ENCODE measurements around the gene BCAS3. TPM values are rescaled to one million over a fixed set of nuclear protein-coding genes. Genes with fewer than 3 reads are reported as not detected.
A peak's percentile ranks its signal among the peaks of the same experiment; 100 is the strongest.

Gene BCAS3
- 1 to 10 TPM; 5.1 to 6.9 TPM for total RNA-seq

DNA sequence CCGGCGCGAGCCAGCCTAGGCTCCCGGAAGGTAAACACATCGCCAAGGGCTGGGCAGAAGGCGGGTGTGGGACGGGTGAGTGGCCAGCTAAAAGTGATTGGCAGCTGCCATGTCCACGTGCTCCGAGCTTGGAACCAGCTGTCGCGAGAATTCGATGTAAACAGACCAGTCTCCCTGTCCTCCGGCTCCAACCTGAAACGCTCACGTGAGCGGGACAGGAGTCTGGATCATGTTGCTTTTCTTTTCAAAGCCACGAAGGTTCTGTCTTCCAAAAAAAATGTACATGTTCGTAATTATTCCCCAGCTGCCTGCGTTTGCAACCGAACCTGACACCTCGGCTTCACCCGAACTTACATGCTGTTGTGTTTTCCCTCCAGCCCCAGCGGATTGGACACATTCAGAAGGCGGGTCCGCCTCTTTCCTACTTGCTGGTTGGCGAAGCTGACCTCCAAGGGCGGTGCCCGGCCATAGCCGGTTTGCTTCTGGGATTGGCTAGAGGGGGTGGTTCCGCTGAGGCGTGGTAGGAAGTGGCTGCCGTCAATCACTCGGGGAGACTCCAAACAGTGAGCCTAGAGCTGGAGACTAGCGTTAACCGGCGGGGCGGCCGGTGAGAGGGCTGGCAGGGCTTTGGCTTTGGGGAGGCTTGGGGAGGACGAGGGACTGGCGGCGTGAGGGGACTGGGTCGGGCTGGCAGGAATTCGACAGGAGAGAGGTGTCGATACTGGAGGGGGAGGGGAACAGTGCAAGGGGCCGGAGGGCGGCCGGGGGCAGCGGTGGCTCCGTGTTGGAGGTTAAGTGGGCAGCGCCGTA, at the start of gene BCAS3:
TSS of gene BCAS3 (plus strand) at position 544 of the 810 bp plus-strand sequence.
- DNase-seq (peak; percentile 98), ATAC-seq (peak; percentile 97)
- CTCF ChIA-PET = interaction anchor here (0.9 to 1.9 kb wide), 8 partner anchors 9 to 78 kb away, joined by 3 to 8 read pairs (median 4); partner anchors contain the start of gene PPM1D
- Mint-ChIP-seq H3K4me1 (ENCODE audit: low read depth) (peaks cover 9% of the 10 kb centered on the region), H3K36me3 (ENCODE audit: low read depth) (no peaks in the 10 kb centered on the region), H3K27ac (peak within 1 kb of the TSS; percentile 77), H3K4me3 (peak within 1 kb of the TSS; percentile 95), H3K27me3 (no peaks in the 10 kb centered on the region), H3K9me3 (peaks cover 3% of the 10 kb centered on the region)
- intact Hi-C loops (cut with micrococcal nuclease) = no loop called here
- POLR2A ChIA-PET = interaction anchor here (1.0 to 1.7 kb wide), 4 partner anchors 9 to 164 kb away, joined by 3 to 8 read pairs (median 3); partner anchors contain the start of gene PPM1D
- TF ChIP-seq CTCF (IDR thresholded peaks at IDR 0.05) = no peak

GRCh38 chr17:60628252-60628889, 49.3 kb upstream of the BCAS3 start:
- Mint-ChIP-seq H3K9me3 (no peaks in the 10 kb centered on the region), H3K27ac (no peak overlapping the region), H3K4me3 (no peak overlapping the region), H3K27me3 (no peaks in the 10 kb centered on the region), H3K36me3 (ENCODE audit: low read depth) (no peaks in the 10 kb centered on the region), H3K4me1 (ENCODE audit: low read depth) (peaks cover 9% of the 10 kb centered on the region)
- CTCF ChIA-PET = interaction anchor here (0.7 kb wide), 1 partner anchor 56 kb away, joined by 4 read pairs; no protein-coding TSS in a partner anchor
- no peak for TF ChIP-seq CTCF (IDR thresholded peaks at IDR 0.05)
- ATAC-seq (no peak), DNase-seq (no peak)
- POLR2A ChIA-PET = no interaction called here
- intact Hi-C loops (cut with micrococcal nuclease) = no loop called here

- ChIA-PET CTCF (interaction anchor here (0.7 to 1.7 kb wide), 3 partner anchors 9 to 57 kb away, joined by 3 to 4 read pairs (median 4); no protein-coding TSS in a partner anchor), POLR2A (no interaction called here)
- Mint-ChIP-seq H3K27me3 (no peaks in the 10 kb centered on the region), H3K4me1 (ENCODE audit: low read depth) (peaks cover 8% of the 10 kb centered on the region), H3K36me3 (ENCODE audit: low read depth) (no peaks in the 10 kb centered on the region), H3K4me3 (no peak overlapping the region), H3K9me3 (no peaks in the 10 kb centered on the region), H3K27ac (no peak overlapping the region)
- DNase-seq = no peak
- ATAC-seq = no peak
- TF ChIP-seq CTCF (IDR thresholded peaks at IDR 0.05) = no peak
- intact Hi-C loops (cut with micrococcal nuclease) = no loop called here
Measured at GRCh38 chr17:60629120-60629519, 48.5 kb upstream of the BCAS3 start.

GRCh38 chr17:60630352-60630751, 47.3 kb upstream of the BCAS3 start:
- no peaks in the 10 kb centered on the region for H3K27me3 Mint-ChIP-seq
- no peak overlapping the region for H3K27ac Mint-ChIP-seq
- TF ChIP-seq CTCF (IDR thresholded peaks at IDR 0.05) = no peak
- DNase-seq = no peak
- POLR2A ChIA-PET = interaction anchor here (0.6 to 1.6 kb wide), 3 partner anchors 10 to 31 kb away, joined by 3 read pairs; no protein-coding TSS in a partner anchor
- H3K36me3 Mint-ChIP-seq (ENCODE audit: low read depth) = peaks cover 2% of the 10 kb centered on the region
- peaks cover 8% of the 10 kb centered on the region for H3K4me1 Mint-ChIP-seq (ENCODE audit: low read depth)
- intact Hi-C loops (cut with micrococcal nuclease) = no loop called here
- ATAC-seq = no peak
- H3K9me3 Mint-ChIP-seq = no peaks in the 10 kb centered on the region
- CTCF ChIA-PET = interaction anchor here (1.4 to 1.9 kb wide), 3 partner anchors 9 to 23 kb away, joined by 4 to 11 read pairs (median 6); no protein-coding TSS in a partner anchor
- no peak overlapping the region for H3K4me3 Mint-ChIP-seq

Measured in activated CD8-positive, alpha-beta T cell treated with anti-CD3 and anti-CD28 coated beads for 36 hours (primary cell).